ENCODE data around the gene CCL4. TPM values are rescaled to one million over a fixed set of nuclear protein-coding genes. Genes with fewer than 3 reads are reported as not detected.
"Not testable (repeated sequence)": the region's sequence is repeated elsewhere in the genome, so short reads cannot be mapped to it uniquely, and the experiment has no call there.

Gene CCL4
- total RNA-seq, 1 experiment from 2014 or later: not detected

GRCh38 chr17:36108265-36108664, 4.6 kb downstream of the CCL4 start:
- in situ Hi-C loops (cut with HindIII; ENCODE audit: low pct_unique_long_range_greater_than_20kb, low sequenced_read_pairs); DNase-seq (ENCODE audit: low read depth): not testable (repeated sequence)

GRCh38 chr17:36111068-36111490, 7.5 kb downstream of the CCL4 start:
- in situ Hi-C loops (cut with HindIII; ENCODE audit: low pct_unique_long_range_greater_than_20kb, low sequenced_read_pairs): no loop called here
- no peak for DNase-seq (ENCODE audit: low read depth)

GRCh38 chr17:36112572-36112971, 8.9 kb downstream of the CCL4 start:
- in situ Hi-C loops (cut with HindIII; ENCODE audit: low pct_unique_long_range_greater_than_20kb, low sequenced_read_pairs): no loop called here
- no peak for DNase-seq (ENCODE audit: low read depth)

GRCh38 chr17:36113131-36113530, 9.5 kb downstream of the CCL4 start:
- in situ Hi-C loops (cut with HindIII; ENCODE audit: low pct_unique_long_range_greater_than_20kb, low sequenced_read_pairs); DNase-seq (ENCODE audit: low read depth): not testable (repeated sequence)

- DNase-seq (ENCODE audit: low read depth); in situ Hi-C loops (cut with HindIII; ENCODE audit: low pct_unique_long_range_greater_than_20kb, low sequenced_read_pairs): not testable (repeated sequence)
These were observed 11.5 kb downstream of the CCL4 start for GRCh38 chr17:36114971-36115648.

GRCh38 chr17:36115649-36115977, 12.0 kb downstream of the CCL4 start:
- in situ Hi-C loops (cut with HindIII; ENCODE audit: low pct_unique_long_range_greater_than_20kb, low sequenced_read_pairs): not testable (repeated sequence)

GRCh38 chr17:36117505-36118382, 14.1 kb downstream of the CCL4 start:
- in situ Hi-C loops (cut with HindIII; ENCODE audit: low pct_unique_long_range_greater_than_20kb, low sequenced_read_pairs): no loop called here
- DNase-seq (ENCODE audit: low read depth): no peak

More at GRCh38 chr17:36115649-36115977, 12.0 kb downstream of the CCL4 start:
- DNase-seq (ENCODE audit: low read depth): not testable (repeated sequence)

GRCh38 chr17:36118477-36119353, 15.1 kb downstream of the CCL4 start:
- no peak for DNase-seq (ENCODE audit: low read depth)
- in situ Hi-C loops (cut with HindIII; ENCODE audit: low pct_unique_long_range_greater_than_20kb, low sequenced_read_pairs): no loop called here

GRCh38 chr17:36120221-36120620, 16.6 kb downstream of the CCL4 start:
- DNase-seq (ENCODE audit: low read depth): no peak
- in situ Hi-C loops (cut with HindIII; ENCODE audit: low pct_unique_long_range_greater_than_20kb, low sequenced_read_pairs): no loop called here

- DNase-seq (ENCODE audit: low read depth); in situ Hi-C loops (cut with HindIII; ENCODE audit: low pct_unique_long_range_greater_than_20kb, low sequenced_read_pairs): not testable (repeated sequence)
These were observed 17.5 kb downstream of the CCL4 start for GRCh38 chr17:36121099-36121498.

- in situ Hi-C loops (cut with HindIII; ENCODE audit: low pct_unique_long_range_greater_than_20kb, low sequenced_read_pairs): no loop called here
- DNase-seq (ENCODE audit: low read depth): no peak
These were observed 19.8 kb downstream of the CCL4 start for GRCh38 chr17:36123431-36123830.

- DNase-seq (ENCODE audit: low read depth): no peak
- in situ Hi-C loops (cut with HindIII; ENCODE audit: low pct_unique_long_range_greater_than_20kb, low sequenced_read_pairs): no loop called here
These were observed 21.5 kb downstream of the CCL4 start for GRCh38 chr17:36124879-36125824.

GRCh38 chr17:36127199-36127893, 23.7 kb downstream of the CCL4 start:
- in situ Hi-C loops (cut with HindIII; ENCODE audit: low pct_unique_long_range_greater_than_20kb, low sequenced_read_pairs): no loop called here

GRCh38 chr17:36127911-36128310, 24.3 kb downstream of the CCL4 start:
- no peak for DNase-seq (ENCODE audit: low read depth)
- in situ Hi-C loops (cut with HindIII; ENCODE audit: low pct_unique_long_range_greater_than_20kb, low sequenced_read_pairs): no loop called here

More at GRCh38 chr17:36127199-36127893, 23.7 kb downstream of the CCL4 start:
- no peak for DNase-seq (ENCODE audit: low read depth)

GRCh38 chr17:36128411-36128978, 24.9 kb downstream of the CCL4 start:
- in situ Hi-C loops (cut with HindIII; ENCODE audit: low pct_unique_long_range_greater_than_20kb, low sequenced_read_pairs): no loop called here
- no peak for DNase-seq (ENCODE audit: low read depth)

GRCh38 chr17:36129616-36130015, 26.0 kb downstream of the CCL4 start:
- in situ Hi-C loops (cut with HindIII; ENCODE audit: low pct_unique_long_range_greater_than_20kb, low sequenced_read_pairs): no loop called here

GRCh38 chr17:36130346-36130745, 26.7 kb downstream of the CCL4 start:
- in situ Hi-C loops (cut with HindIII; ENCODE audit: low pct_unique_long_range_greater_than_20kb, low sequenced_read_pairs): no loop called here

More at GRCh38 chr17:36129616-36130015, 26.0 kb downstream of the CCL4 start:
- DNase-seq (ENCODE audit: low read depth): no peak

More at GRCh38 chr17:36130346-36130745, 26.7 kb downstream of the CCL4 start:
- DNase-seq (ENCODE audit: low read depth): no peak

Measured in Caki2 (cell line).